Stimulated activated memory B cell treated with anti-CD40 and anti-IgM and Interleukin-4, amounts not matched to agents 10 μg/mL and 1 μg/mL and 100 μg/mL, for 72 hours (primary cell): Measurements from ENCODE around the gene CX3CL1.
"Not testable (repeated sequence)": the region's sequence is repeated elsewhere in the genome, so short reads cannot be mapped to it uniquely, and the experiment has no call there.

Source experiments
- ATAC-seq: fragments of 150-1000 bp; cut with Tn5 transposase; 2 replicates; pipeline ENCODE4 v1.10.0; 2021
- H3K27ac Mint-ChIP-seq: one replicate; pipeline ENCODE4 v1.8.0; 2022; ENCODE audit warnings: mild to moderate bottlenecking, mixed read lengths
- H3K27me3 Mint-ChIP-seq: one replicate; pipeline ENCODE4 v1.8.0; 2022; ENCODE audit warnings: mixed read lengths
- H3K36me3 Mint-ChIP-seq: one replicate; pipeline ENCODE4 v1.8.0; 2022; ENCODE audit warnings: mixed read lengths
- H3K4me1 Mint-ChIP-seq: one replicate; pipeline ENCODE4 v1.8.0; 2022; ENCODE audit warnings: mixed read lengths
- H3K4me3 Mint-ChIP-seq: one replicate; pipeline ENCODE4 v1.8.0; 2022; ENCODE audit warnings: mild to moderate bottlenecking, moderate library complexity, mixed read lengths
- H3K9me3 Mint-ChIP-seq: one replicate; pipeline ENCODE4 v1.8.0; 2022; ENCODE audit warnings: mixed read lengths

Gene CX3CL1

DNA sequence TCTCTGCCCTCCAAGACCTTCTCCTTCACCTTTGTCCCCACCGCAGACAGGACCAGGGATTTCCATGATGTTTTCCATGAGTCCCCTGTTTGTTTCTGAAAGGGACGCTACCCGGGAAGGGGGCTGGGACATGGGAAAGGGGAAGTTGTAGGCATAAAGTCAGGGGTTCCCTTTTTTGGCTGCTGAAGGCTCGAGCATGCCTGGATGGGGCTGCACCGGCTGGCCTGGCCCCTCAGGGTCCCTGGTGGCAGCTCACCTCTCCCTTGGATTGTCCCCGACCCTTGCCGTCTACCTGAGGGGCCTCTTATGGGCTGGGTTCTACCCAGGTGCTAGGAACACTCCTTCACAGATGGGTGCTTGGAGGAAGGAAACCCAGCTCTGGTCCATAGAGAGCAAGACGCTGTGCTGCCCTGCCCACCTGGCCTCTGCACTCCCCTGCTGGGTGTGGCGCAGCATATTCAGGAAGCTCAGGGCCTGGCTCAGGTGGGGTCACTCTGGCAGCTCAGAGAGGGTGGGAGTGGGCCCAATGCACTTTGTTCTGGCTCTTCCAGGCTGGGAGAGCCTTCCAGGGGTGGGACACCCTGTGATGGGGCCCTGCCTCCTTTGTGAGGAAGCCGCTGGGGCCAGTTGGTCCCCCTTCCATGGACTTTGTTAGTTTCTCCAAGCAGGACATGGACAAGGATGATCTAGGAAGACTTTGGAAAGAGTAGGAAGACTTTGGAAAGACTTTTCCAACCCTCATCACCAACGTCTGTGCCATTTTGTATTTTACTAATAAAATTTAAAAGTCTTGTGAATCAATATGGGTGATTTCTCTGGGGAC lies 12.2 kb downstream of the CX3CL1 start:
- peak overlapping the region; percentile 30 for H3K4me3 Mint-ChIP-seq
- peak; percentile 53 for ATAC-seq
- H3K27ac Mint-ChIP-seq = peak overlapping the region; percentile 91
- no peaks in the 10 kb centered on the region for H3K36me3 Mint-ChIP-seq
- peaks cover 4% of the 10 kb centered on the region for H3K9me3 Mint-ChIP-seq
- H3K27me3 Mint-ChIP-seq = no peaks in the 10 kb centered on the region
- peaks cover 88% of the 10 kb centered on the region for H3K4me1 Mint-ChIP-seq

DNA sequence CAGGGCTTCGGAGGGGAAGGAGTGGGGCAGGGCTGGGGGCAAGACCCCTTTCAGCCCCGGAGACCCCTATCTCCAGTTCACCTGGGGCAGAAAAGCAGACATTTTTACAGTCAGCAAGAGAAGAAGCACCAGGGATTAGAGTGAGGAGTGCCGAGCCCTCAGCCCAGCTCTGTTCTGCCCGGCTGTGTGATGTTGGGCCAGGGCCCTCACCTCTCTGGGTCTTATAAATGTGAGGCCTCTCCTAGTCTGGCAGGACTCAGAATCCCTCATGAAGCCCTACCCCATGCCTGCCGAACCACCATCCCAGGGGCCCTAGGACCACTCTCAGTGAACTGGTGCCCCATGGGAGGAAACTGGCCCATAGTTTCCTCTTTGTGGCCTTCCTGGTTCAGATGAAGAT lies 12.8 kb downstream of the CX3CL1 start:
- ATAC-seq = no peak
- H3K9me3 Mint-ChIP-seq = peaks cover 4% of the 10 kb centered on the region
- no peaks in the 10 kb centered on the region for H3K36me3 Mint-ChIP-seq
- H3K27me3 Mint-ChIP-seq = no peaks in the 10 kb centered on the region
- no peak overlapping the region for H3K4me3 Mint-ChIP-seq
- H3K4me1 Mint-ChIP-seq = peaks cover 91% of the 10 kb centered on the region
- peak overlapping the region; percentile 91 for H3K27ac Mint-ChIP-seq

- H3K4me1 Mint-ChIP-seq = peaks cover 82% of the 10 kb centered on the region
- H3K9me3 Mint-ChIP-seq = peaks cover 4% of the 10 kb centered on the region
- H3K27ac Mint-ChIP-seq = peak overlapping the region; percentile 91
- no peaks in the 10 kb centered on the region for H3K36me3 Mint-ChIP-seq
- H3K4me3 Mint-ChIP-seq = peak overlapping the region; percentile 6
- no peaks in the 10 kb centered on the region for H3K27me3 Mint-ChIP-seq
- ATAC-seq = no peak
These were observed 14.2 kb downstream of the CX3CL1 start for GRCh38 chr16:57386381-57386951.

- H3K27me3 Mint-ChIP-seq = no peaks in the 10 kb centered on the region
These were observed 15.5 kb downstream of the CX3CL1 start for GRCh38 chr16:57387598-57388354.

GRCh38 chr16:57388359-57389086 lies 16.2 kb downstream of the CX3CL1 start:
- peak overlapping the region; percentile 91 for H3K27ac Mint-ChIP-seq

More at GRCh38 chr16:57387598-57388354, 15.5 kb downstream of the CX3CL1 start:
- peak overlapping the region; percentile 67 for H3K4me3 Mint-ChIP-seq
- peaks cover 75% of the 10 kb centered on the region for H3K4me1 Mint-ChIP-seq
- peak overlapping the region; percentile 91 for H3K27ac Mint-ChIP-seq
- ATAC-seq = peak; percentile 89
- H3K9me3 Mint-ChIP-seq = peaks cover 4% of the 10 kb centered on the region
- H3K36me3 Mint-ChIP-seq = no peaks in the 10 kb centered on the region

GRCh38 chr16:57389087-57389468 lies 16.8 kb downstream of the CX3CL1 start:
- H3K4me3 Mint-ChIP-seq = peak overlapping the region; percentile 67
- H3K27me3 Mint-ChIP-seq = no peaks in the 10 kb centered on the region
- no peak for ATAC-seq
- peaks cover 4% of the 10 kb centered on the region for H3K9me3 Mint-ChIP-seq
- peak overlapping the region; percentile 91 for H3K27ac Mint-ChIP-seq
- H3K4me1 Mint-ChIP-seq = peaks cover 62% of the 10 kb centered on the region
- no peaks in the 10 kb centered on the region for H3K36me3 Mint-ChIP-seq

More at GRCh38 chr16:57388359-57389086, 16.2 kb downstream of the CX3CL1 start:
- ATAC-seq = peak; percentile 89
- no peaks in the 10 kb centered on the region for H3K27me3 Mint-ChIP-seq
- no peaks in the 10 kb centered on the region for H3K36me3 Mint-ChIP-seq
- peaks cover 67% of the 10 kb centered on the region for H3K4me1 Mint-ChIP-seq
- peaks cover 4% of the 10 kb centered on the region for H3K9me3 Mint-ChIP-seq
- peak overlapping the region; percentile 67 for H3K4me3 Mint-ChIP-seq

DNA sequence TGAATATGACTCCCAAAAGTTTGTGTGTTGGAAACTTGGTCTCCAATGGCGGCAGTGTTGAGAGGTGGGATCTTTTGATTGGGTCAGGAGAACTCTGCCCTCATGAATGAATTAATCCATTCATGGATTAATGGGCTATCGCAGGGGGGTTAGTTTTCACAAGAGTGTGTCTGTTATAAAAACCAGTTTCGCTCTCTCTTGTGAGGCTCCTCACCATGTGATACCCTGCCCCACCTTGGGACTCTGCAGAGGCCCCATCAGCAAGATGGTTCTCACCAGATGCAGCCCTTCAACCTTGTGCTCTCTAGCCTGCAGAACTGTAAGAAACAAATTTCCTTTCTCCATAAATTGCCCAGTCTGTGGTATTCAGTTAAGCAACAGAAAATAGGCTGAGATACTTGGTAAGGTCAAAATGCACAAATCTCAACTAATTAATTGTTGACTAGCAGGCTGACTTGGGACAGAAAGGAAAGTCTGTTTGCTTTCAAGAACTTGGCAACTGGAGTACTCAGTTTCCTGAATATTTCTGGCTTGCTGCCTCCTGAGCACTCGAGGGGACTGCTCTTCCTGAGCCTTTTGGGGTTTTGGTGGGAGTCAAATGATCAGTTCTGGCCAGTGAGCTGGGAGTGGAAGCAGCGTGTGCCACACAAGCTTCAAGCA lies 18.5 kb downstream of the CX3CL1 start:
- Mint-ChIP-seq H3K4me1 (peaks cover 46% of the 10 kb centered on the region), H3K27ac (no peak overlapping the region), H3K36me3 (no peaks in the 10 kb centered on the region), H3K4me3 (no peak overlapping the region), H3K9me3 (peaks cover 4% of the 10 kb centered on the region), H3K27me3 (no peaks in the 10 kb centered on the region)
- ATAC-seq = no peak

DNA sequence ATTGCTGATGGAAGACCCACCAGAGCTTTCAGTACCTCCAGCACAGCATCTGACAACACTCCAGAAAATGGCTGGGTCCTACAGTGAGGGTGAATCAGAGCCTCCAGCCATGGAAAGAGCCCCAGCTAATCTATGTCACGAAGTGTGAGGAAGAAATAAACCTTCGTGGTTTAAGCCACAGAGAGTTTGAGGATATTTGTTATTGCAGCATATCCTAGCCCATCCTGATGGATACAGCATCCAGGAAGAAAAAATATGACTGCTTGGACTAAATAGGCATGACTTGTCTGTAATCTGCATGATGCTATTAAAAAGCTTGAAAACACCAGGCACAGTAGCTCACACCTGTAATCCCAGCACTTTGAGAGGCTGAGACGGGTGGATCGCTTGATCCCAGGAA lies 19.0 kb downstream of the CX3CL1 start:
- Mint-ChIP-seq H3K27ac (no peak overlapping the region), H3K9me3 (peaks cover 4% of the 10 kb centered on the region), H3K4me1 (peaks cover 41% of the 10 kb centered on the region), H3K27me3 (no peaks in the 10 kb centered on the region), H3K4me3 (no peak overlapping the region), H3K36me3 (no peaks in the 10 kb centered on the region)
- no peak for ATAC-seq

- ATAC-seq = no peak
- Mint-ChIP-seq H3K9me3 (peaks cover 4% of the 10 kb centered on the region), H3K4me3 (no peak overlapping the region), H3K27ac (no peak overlapping the region), H3K36me3 (no peaks in the 10 kb centered on the region), H3K27me3 (no peaks in the 10 kb centered on the region), H3K4me1 (peaks cover 37% of the 10 kb centered on the region)
These were observed 19.4 kb downstream of the CX3CL1 start for GRCh38 chr16:57391708-57392107.

- peaks cover 27% of the 10 kb centered on the region for H3K4me1 Mint-ChIP-seq
- no peak for ATAC-seq
- no peaks in the 10 kb centered on the region for H3K36me3 Mint-ChIP-seq
- peak overlapping the region; percentile 10 for H3K27ac Mint-ChIP-seq
- H3K4me3 Mint-ChIP-seq = no peak overlapping the region
- H3K9me3 Mint-ChIP-seq = peaks cover 4% of the 10 kb centered on the region
- H3K27me3 Mint-ChIP-seq = no peaks in the 10 kb centered on the region
These were observed 20.4 kb downstream of the CX3CL1 start for GRCh38 chr16:57392694-57393093.

DNA sequence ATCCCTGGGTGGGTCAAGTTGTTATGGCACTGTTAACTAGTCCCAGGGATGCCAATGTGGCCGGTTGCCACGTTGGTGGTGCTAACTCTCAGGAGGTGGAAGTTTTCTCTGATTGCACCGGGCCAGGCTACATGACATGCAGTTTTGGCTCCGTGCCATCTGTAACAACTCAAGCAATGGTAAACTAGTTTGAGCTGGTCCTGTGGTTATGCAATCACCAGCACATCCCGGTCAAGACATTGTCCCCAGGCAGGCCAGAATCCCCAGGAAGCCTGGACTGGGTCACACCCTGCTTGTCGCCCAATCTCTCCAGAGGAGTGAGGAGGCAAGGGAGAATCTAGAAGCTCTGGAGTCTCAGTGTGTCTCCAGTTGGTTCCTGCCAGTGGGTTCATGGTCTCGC lies 22.2 kb downstream of the CX3CL1 start:
- Mint-ChIP-seq H3K36me3 (no peaks in the 10 kb centered on the region), H3K4me3 (no peak overlapping the region), H3K27me3 (no peaks in the 10 kb centered on the region), H3K4me1 (peaks cover 20% of the 10 kb centered on the region), H3K27ac (no peak overlapping the region), H3K9me3 (no peaks in the 10 kb centered on the region)
- ATAC-seq = no peak

- no peaks in the 10 kb centered on the region for H3K9me3 Mint-ChIP-seq
- peaks cover 21% of the 10 kb centered on the region for H3K4me1 Mint-ChIP-seq
- no peaks in the 10 kb centered on the region for H3K36me3 Mint-ChIP-seq
- no peak for ATAC-seq
- H3K27ac Mint-ChIP-seq = no peak overlapping the region
- no peaks in the 10 kb centered on the region for H3K27me3 Mint-ChIP-seq
- no peak overlapping the region for H3K4me3 Mint-ChIP-seq
These were observed 22.7 kb downstream of the CX3CL1 start for GRCh38 chr16:57395026-57395425.

- no peak for ATAC-seq
- H3K9me3 Mint-ChIP-seq = no peaks in the 10 kb centered on the region
- H3K4me3 Mint-ChIP-seq = no peak overlapping the region
- H3K27me3 Mint-ChIP-seq = no peaks in the 10 kb centered on the region
- H3K4me1 Mint-ChIP-seq = peaks cover 26% of the 10 kb centered on the region
- H3K36me3 Mint-ChIP-seq = no peaks in the 10 kb centered on the region
- H3K27ac Mint-ChIP-seq = no peak overlapping the region
These were observed 24.5 kb downstream of the CX3CL1 start for GRCh38 chr16:57396786-57397185.

DNA sequence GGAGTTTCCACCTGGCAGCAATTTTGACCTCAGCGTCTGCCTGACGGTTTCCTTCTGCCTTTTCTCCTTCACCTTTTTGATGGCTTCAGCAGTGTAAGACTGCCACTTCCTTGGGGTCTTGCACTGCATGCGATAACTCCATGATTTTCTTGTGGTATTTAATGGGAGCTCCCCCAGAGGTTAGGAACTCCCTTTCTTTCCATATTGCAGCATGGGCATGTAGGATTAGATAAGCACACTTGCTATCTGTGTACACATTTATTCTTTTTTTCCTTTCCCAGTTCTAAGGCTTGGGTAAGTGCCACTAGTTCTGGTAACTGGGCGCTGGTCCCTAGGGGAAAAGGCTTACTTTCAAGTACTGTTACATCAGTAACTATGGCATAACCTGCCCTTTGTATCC lies 25.2 kb downstream of the CX3CL1 start:
- not testable (repeated sequence) for H3K9me3 Mint-ChIP-seq, H3K4me3 Mint-ChIP-seq, H3K36me3 Mint-ChIP-seq, ATAC-seq, H3K27me3 Mint-ChIP-seq, H3K27ac Mint-ChIP-seq
- H3K4me1 Mint-ChIP-seq = peaks cover 29% of the 10 kb centered on the region
